Right atrium auricular region (tissue), 2 donors: ENCODE data around the gene C16orf95. TPM values are rescaled to one million over a fixed set of nuclear protein-coding genes. Genes with fewer than 3 reads are reported as not detected.

ENCODE experiments used
- DNase-seq: peaks from one replicate; pipeline ENCODE4 v3.0.0-alpha.2; 2019; ENCODE audit warnings: low spot score
- H3K27ac ChIP-seq, 2 donors: fragments of 200-600 bp; sonication (generic); 1 replicate in 1 of 2; 2 replicates in 1 of 2; pipeline ENCODE4 v1.5.1; 2016 to 2019
- H3K27me3 ChIP-seq, 2 donors: fragments of 200-600 bp; sonication (generic); one replicate each; pipeline versions ENCODE4 v1.5.1 to v1.6.0; 2017 to 2019
- H3K36me3 ChIP-seq: fragments of 200-600 bp; sonication (generic); one replicate; pipeline ENCODE4 v1.5.1; 2016
- H3K4me1 ChIP-seq, 2 donors: fragments of 200-600 bp; sonication (generic); one replicate each; pipeline versions ENCODE4 v1.5.1 to v1.6.0; 2017 to 2019
- H3K4me3 ChIP-seq, 2 donors: fragments of 200-600 bp; sonication (generic); 1 replicate in 1 of 2; 2 replicates in 1 of 2; pipeline ENCODE4 v1.5.1; 2017 to 2019; ENCODE audit warnings: mild to moderate bottlenecking in 1 of 2, moderate library complexity in 1 of 2
- H3K9me3 ChIP-seq, 2 donors: fragments of 200-600 bp; sonication (generic); one replicate each; pipeline ENCODE4 v1.5.1; 2019
- CTCF ChIP-seq, 2 donors: fragments of 200-600 bp; sonication (generic); IDR thresholded peaks; one replicate each; pipeline ENCODE4 v1.5.1; 2019; ENCODE audit warnings: antibody characterized with exemption in 2 of 2
- total RNA-seq, 2 donors: library from RNA; depleted of rRNA; stranded (reverse); fragments of >200 nt; gene quantifications; one replicate each; pipeline ENCODE4 v1.1.0, GENCODE V29; 2016

C16orf95 gene
- total RNA-seq, 2 donors from 2014 or later: 0.59 to 2.4 TPM

- no peak for DNase-seq
- Histone ChIP-seq H3K27ac (no peak overlapping the region), H3K4me3 (no peak overlapping the region), H3K9me3 (no peaks in the 10 kb centered on the region), H3K36me3 (no peaks in the 10 kb centered on the region), H3K4me1 (peaks cover 0 to 33% of the 10 kb centered on the region in 2 donors), H3K27me3 (no peaks in the 10 kb centered on the region)
- TF ChIP-seq CTCF (IDR thresholded peaks at IDR 0.05): no peak
These were observed 5.2 kb upstream of the C16orf95 start for GRCh38 chr16:87322360-87322759.

- H3K36me3 ChIP-seq: no peaks in the 10 kb centered on the region
- peaks cover 0 to 28% of the 10 kb centered on the region in 2 donors for H3K4me1 ChIP-seq
- H3K9me3 ChIP-seq: no peaks in the 10 kb centered on the region
- no peak overlapping the region for H3K27ac ChIP-seq
- no peak overlapping the region for H3K4me3 ChIP-seq
- no peak for TF ChIP-seq CTCF (IDR thresholded peaks at IDR 0.05)
- no peaks in the 10 kb centered on the region for H3K27me3 ChIP-seq
- DNase-seq: no peak
These were observed 4.3 kb upstream of the C16orf95 start for GRCh38 chr16:87321336-87322107.

GRCh38 chr16:87320510-87321227 is 3.5 kb upstream of the C16orf95 start:
- H3K27ac ChIP-seq: no peak overlapping the region
- no peak overlapping the region for H3K4me3 ChIP-seq
- no peaks in the 10 kb centered on the region for H3K27me3 ChIP-seq
- peaks cover 0 to 21% of the 10 kb centered on the region in 2 donors for H3K4me1 ChIP-seq
- no peaks in the 10 kb centered on the region for H3K9me3 ChIP-seq
- DNase-seq: no peak
- no peaks in the 10 kb centered on the region for H3K36me3 ChIP-seq
- TF ChIP-seq CTCF (IDR thresholded peaks at IDR 0.05): no peak

- Histone ChIP-seq H3K27ac (no peak overlapping the region), H3K4me1 (peaks cover 0 to 15% of the 10 kb centered on the region in 2 donors), H3K36me3 (no peaks in the 10 kb centered on the region), H3K27me3 (no peaks in the 10 kb centered on the region), H3K4me3 (no peak overlapping the region), H3K9me3 (no peaks in the 10 kb centered on the region)
- no peak for TF ChIP-seq CTCF (IDR thresholded peaks at IDR 0.05)
- DNase-seq: no peak
These were observed 2.9 kb upstream of the C16orf95 start for GRCh38 chr16:87319997-87320491.

- no peak for DNase-seq
- no peaks in the 10 kb centered on the region for H3K36me3 ChIP-seq
- no peak overlapping the region for H3K4me3 ChIP-seq
- no peaks in the 10 kb centered on the region for H3K9me3 ChIP-seq
- no peak for TF ChIP-seq CTCF (IDR thresholded peaks at IDR 0.05)
- no peaks in the 10 kb centered on the region for H3K27me3 ChIP-seq
- peaks cover 0 to 7% of the 10 kb centered on the region in 2 donors for H3K4me1 ChIP-seq
- no peak overlapping the region for H3K27ac ChIP-seq
These were observed 1.8 kb upstream of the C16orf95 start for GRCh38 chr16:87319011-87319410.
